OCI-LY3 (cell line): ENCODE results near the gene CEMIP.

ENCODE experiments used
- EZH2phosphoT487 ChIP-seq: fragments of 200-600 bp; shearing (Covaris generic); IDR thresholded peaks from 2 replicates; pipeline ENCODE4 v1.6.1; 2018; ENCODE audit warnings: antibody characterized with exemption, mixed run types, low read depth
- TF ChIP-seq, protein P1 (sequence below): fragments of 200-600, 300-600 bp; sonication (generic); IDR thresholded peaks from 2 replicates; pipeline ENCODE4 v1.5.1; 2014; ENCODE audit warnings: antibody characterized with exemption, low read length, low read depth

DNA sequence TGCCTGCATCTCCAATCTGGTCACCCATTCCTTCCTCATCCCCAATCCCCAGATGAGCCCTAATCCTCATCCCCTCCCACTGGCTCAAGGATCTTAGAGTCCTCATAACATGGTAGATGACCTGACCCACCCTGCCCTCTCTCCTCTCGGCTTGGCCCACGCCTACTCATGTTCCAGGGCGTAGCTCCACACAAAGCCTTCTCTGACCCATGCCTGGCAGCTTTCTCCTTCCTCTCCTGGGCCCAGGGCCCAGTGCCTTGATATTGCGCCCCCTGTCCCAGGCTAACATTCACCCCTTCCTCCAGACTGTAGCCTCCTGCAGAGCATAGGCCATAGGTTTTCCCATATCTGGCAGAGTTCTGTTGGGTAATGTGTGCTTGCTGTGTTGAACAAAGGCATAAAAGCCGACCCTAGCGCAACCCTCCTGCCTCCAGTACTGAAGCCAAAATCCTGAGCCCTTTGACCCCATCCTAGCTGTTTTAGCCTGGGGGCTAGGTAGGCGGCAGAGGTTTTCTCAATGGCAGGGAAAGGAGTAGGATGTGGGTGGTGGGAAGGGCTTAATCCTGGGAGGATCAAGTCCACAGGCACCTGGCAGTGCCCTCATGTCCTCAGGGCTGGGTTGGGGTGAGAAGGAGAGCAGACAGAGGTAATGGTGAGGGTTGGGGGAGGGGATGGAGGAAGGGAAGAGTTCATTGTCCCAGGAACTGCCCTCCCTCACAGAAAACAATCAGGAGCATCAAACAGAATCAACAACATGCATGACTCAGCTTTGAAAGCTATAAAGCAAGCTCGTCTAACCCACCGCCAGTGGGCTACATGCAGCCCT, 175.0 kb downstream of the CEMIP start:
- TF ChIP-seq, protein P1, sequence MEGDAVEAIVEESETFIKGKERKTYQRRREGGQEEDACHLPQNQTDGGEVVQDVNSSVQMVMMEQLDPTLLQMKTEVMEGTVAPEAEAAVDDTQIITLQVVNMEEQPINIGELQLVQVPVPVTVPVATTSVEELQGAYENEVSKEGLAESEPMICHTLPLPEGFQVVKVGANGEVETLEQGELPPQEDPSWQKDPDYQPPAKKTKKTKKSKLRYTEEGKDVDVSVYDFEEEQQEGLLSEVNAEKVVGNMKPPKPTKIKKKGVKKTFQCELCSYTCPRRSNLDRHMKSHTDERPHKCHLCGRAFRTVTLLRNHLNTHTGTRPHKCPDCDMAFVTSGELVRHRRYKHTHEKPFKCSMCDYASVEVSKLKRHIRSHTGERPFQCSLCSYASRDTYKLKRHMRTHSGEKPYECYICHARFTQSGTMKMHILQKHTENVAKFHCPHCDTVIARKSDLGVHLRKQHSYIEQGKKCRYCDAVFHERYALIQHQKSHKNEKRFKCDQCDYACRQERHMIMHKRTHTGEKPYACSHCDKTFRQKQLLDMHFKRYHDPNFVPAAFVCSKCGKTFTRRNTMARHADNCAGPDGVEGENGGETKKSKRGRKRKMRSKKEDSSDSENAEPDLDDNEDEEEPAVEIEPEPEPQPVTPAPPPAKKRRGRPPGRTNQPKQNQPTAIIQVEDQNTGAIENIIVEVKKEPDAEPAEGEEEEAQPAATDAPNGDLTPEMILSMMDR: no peak
- no peak for TF ChIP-seq EZH2phosphoT487
